Urinary bladder (tissue), 4 donors: Measurements from ENCODE around the gene TFAP2D. TPM values are rescaled to one million over a fixed set of nuclear protein-coding genes. Genes with fewer than 3 reads are reported as not detected.

Experiments used
- DNase-seq: peaks from one replicate; pipeline ENCODE4 v3.0.0-alpha.2; 2015; ENCODE audit errors: extremely low spot score
- H3K27ac ChIP-seq: one replicate; pipeline ENCODE4 v1.5.1; 2013; ENCODE audit warnings: low read depth, mild to moderate bottlenecking, moderate library complexity
- H3K36me3 ChIP-seq: one replicate; pipeline ENCODE4 v1.6.1; 2013; ENCODE audit warnings: mild to moderate bottlenecking, moderate library complexity; ENCODE audit not compliant: insufficient read depth
- H3K4me1 ChIP-seq: one replicate; pipeline ENCODE4 v1.6.1; 2013; ENCODE audit warnings: mild to moderate bottlenecking, moderate library complexity; ENCODE audit not compliant: insufficient read depth
- H3K4me3 ChIP-seq: one replicate; pipeline ENCODE4 v1.5.1; 2013; ENCODE audit warnings: low read depth, low read length
- WGBS: extraction: QIAGEN DNeasy Blood & Tissue Kit; methylation state at CpG from one replicate; pipeline ENCODE4 v1.1.7; 2013; 5-methylcytosine and 5-hydroxymethylcytosine counted together
- polyA plus RNA-seq: library from polyadenylated mRNA; stranded (reverse); fragments of 200-250 nt; gene quantifications from one replicate; pipeline ENCODE4 v1.2.3, GENCODE V29; 2013
- total RNA-seq: library from RNA; depleted of rRNA; stranded (reverse); fragments of >200 nt; gene quantifications from one replicate; pipeline ENCODE4 v1.2.3, GENCODE V29; 2014
- donor health status: healthy with polysubstance abuse.
- donor health status: healthy.

The TFAP2D gene
- not detected for total RNA-seq
- polyA plus RNA-seq: not detected

- Histone ChIP-seq H3K27ac (no peak within 1 kb of the TSS), H3K4me3 (no peak within 1 kb of the TSS), H3K36me3 (no peaks in the 10 kb centered on the region), H3K4me1 (no peaks in the 10 kb centered on the region)
- DNase-seq: no peak
- WGBS: 4% methylated on average over 4 of the region's 4 CpGs
These were observed at the start of gene TFAP2D for GRCh38 chr6:50713226-50713625. Gene TFAP2D (plus strand): TSS chr6:50713526. CDS start chr6:50714056, 530 bp downstream.

- no peak overlapping the region for H3K27ac ChIP-seq
- H3K4me1 ChIP-seq: no peaks in the 10 kb centered on the region
- no peak for DNase-seq
- 96% methylated on average over 1 of the region's 1 CpG for WGBS
- H3K4me3 ChIP-seq: no peak overlapping the region
- no peaks in the 10 kb centered on the region for H3K36me3 ChIP-seq
These were observed 49.5 kb upstream of the TFAP2D start for GRCh38 chr6:50663806-50664205.

GRCh38 chr6:50666089-50666488 is 47.2 kb upstream of the TFAP2D start:
- H3K36me3 ChIP-seq: no peaks in the 10 kb centered on the region
- 63% methylated on average over 3 of the region's 3 CpGs for WGBS
- no peaks in the 10 kb centered on the region for H3K4me1 ChIP-seq
- no peak for DNase-seq
- H3K4me3 ChIP-seq: no peak overlapping the region
- no peak overlapping the region for H3K27ac ChIP-seq

- no peak overlapping the region for H3K4me3 ChIP-seq
- DNase-seq: no peak
- H3K27ac ChIP-seq: no peak overlapping the region
- H3K4me1 ChIP-seq: no peaks in the 10 kb centered on the region
- H3K36me3 ChIP-seq: no peaks in the 10 kb centered on the region
- 73% methylated on average over 4 of the region's 4 CpGs for WGBS
These were observed 32.0 kb upstream of the TFAP2D start for GRCh38 chr6:50681213-50681824.

GRCh38 chr6:50689210-50689609 is 24.1 kb upstream of the TFAP2D start:
- no peak overlapping the region for H3K4me3 ChIP-seq
- H3K27ac ChIP-seq: no peak overlapping the region
- H3K4me1 ChIP-seq: no peaks in the 10 kb centered on the region
- no peaks in the 10 kb centered on the region for H3K36me3 ChIP-seq
- WGBS: 89% methylated on average over 3 of the region's 3 CpGs
- DNase-seq: no peak

GRCh38 chr6:50691814-50692495 is 21.4 kb upstream of the TFAP2D start:
- no peaks in the 10 kb centered on the region for H3K4me1 ChIP-seq
- DNase-seq: no peak
- H3K36me3 ChIP-seq: no peaks in the 10 kb centered on the region

GRCh38 chr6:50698546-50698945 is 14.8 kb upstream of the TFAP2D start:
- no peak for DNase-seq
- Histone ChIP-seq H3K4me3 (no peak overlapping the region), H3K36me3 (no peaks in the 10 kb centered on the region), H3K4me1 (no peaks in the 10 kb centered on the region), H3K27ac (no peak overlapping the region)

More at GRCh38 chr6:50691814-50692495, 21.4 kb upstream of the TFAP2D start:
- H3K27ac ChIP-seq: no peak overlapping the region
- 73% methylated on average over 4 of the region's 4 CpGs for WGBS
- H3K4me3 ChIP-seq: no peak overlapping the region

- Histone ChIP-seq H3K4me3 (no peak overlapping the region), H3K4me1 (no peaks in the 10 kb centered on the region), H3K27ac (no peak overlapping the region), H3K36me3 (no peaks in the 10 kb centered on the region)
- 20% methylated on average over 11 of the region's 11 CpGs for WGBS
- DNase-seq: no peak
These were observed 14.1 kb upstream of the TFAP2D start for GRCh38 chr6:50699051-50699775.

GRCh38 chr6:50706575-50706974 is 6.8 kb upstream of the TFAP2D start:
- 2% methylated on average over 23 of the region's 23 CpGs for WGBS

GRCh38 chr6:50707191-50707590 is 6.1 kb upstream of the TFAP2D start:
- Histone ChIP-seq H3K4me3 (no peak overlapping the region), H3K27ac (no peak overlapping the region), H3K4me1 (no peaks in the 10 kb centered on the region), H3K36me3 (no peaks in the 10 kb centered on the region)
- 2% methylated on average over 7 of the region's 7 CpGs for WGBS
- DNase-seq: no peak

More at GRCh38 chr6:50706575-50706974, 6.8 kb upstream of the TFAP2D start:
- DNase-seq: no peak
- Histone ChIP-seq H3K4me3 (no peak overlapping the region), H3K27ac (no peak overlapping the region), H3K36me3 (no peaks in the 10 kb centered on the region), H3K4me1 (no peaks in the 10 kb centered on the region)

GRCh38 chr6:50707652-50708300 is 5.5 kb upstream of the TFAP2D start:
- 1% methylated on average over 27 of the region's 27 CpGs for WGBS
- Histone ChIP-seq H3K36me3 (no peaks in the 10 kb centered on the region), H3K4me1 (no peaks in the 10 kb centered on the region), H3K4me3 (no peak overlapping the region), H3K27ac (no peak overlapping the region)
- no peak for DNase-seq

GRCh38 chr6:50708664-50709365 is 4.5 kb upstream of the TFAP2D start:
- Histone ChIP-seq H3K4me3 (no peak overlapping the region), H3K36me3 (no peaks in the 10 kb centered on the region), H3K27ac (no peak overlapping the region), H3K4me1 (no peaks in the 10 kb centered on the region)
- WGBS: 8% methylated on average over 22 of the region's 22 CpGs
- no peak for DNase-seq

- 4% methylated on average over 6 of the region's 6 CpGs for WGBS
- Histone ChIP-seq H3K27ac (no peak overlapping the region), H3K4me1 (no peaks in the 10 kb centered on the region), H3K4me3 (no peak overlapping the region), H3K36me3 (no peaks in the 10 kb centered on the region)
- no peak for DNase-seq
These were observed 4.0 kb upstream of the TFAP2D start for GRCh38 chr6:50709366-50709734.
